HG02870 (cell line): ENCODE data around the gene ABHD18.
"Not testable (repeated sequence)": the region's sequence is repeated elsewhere in the genome, so short reads cannot be mapped to it uniquely, and the experiment has no call there.

ENCODE experiments used
- ATAC-seq: cut with Tn5 transposase; IDR thresholded peaks from one replicate; pipeline ENCODE4 v1.9.1; 2021; ENCODE audit warnings: mild to moderate bottlenecking, moderate library complexity; ENCODE audit not compliant: unreplicated experiment

ABHD18 gene

DNA sequence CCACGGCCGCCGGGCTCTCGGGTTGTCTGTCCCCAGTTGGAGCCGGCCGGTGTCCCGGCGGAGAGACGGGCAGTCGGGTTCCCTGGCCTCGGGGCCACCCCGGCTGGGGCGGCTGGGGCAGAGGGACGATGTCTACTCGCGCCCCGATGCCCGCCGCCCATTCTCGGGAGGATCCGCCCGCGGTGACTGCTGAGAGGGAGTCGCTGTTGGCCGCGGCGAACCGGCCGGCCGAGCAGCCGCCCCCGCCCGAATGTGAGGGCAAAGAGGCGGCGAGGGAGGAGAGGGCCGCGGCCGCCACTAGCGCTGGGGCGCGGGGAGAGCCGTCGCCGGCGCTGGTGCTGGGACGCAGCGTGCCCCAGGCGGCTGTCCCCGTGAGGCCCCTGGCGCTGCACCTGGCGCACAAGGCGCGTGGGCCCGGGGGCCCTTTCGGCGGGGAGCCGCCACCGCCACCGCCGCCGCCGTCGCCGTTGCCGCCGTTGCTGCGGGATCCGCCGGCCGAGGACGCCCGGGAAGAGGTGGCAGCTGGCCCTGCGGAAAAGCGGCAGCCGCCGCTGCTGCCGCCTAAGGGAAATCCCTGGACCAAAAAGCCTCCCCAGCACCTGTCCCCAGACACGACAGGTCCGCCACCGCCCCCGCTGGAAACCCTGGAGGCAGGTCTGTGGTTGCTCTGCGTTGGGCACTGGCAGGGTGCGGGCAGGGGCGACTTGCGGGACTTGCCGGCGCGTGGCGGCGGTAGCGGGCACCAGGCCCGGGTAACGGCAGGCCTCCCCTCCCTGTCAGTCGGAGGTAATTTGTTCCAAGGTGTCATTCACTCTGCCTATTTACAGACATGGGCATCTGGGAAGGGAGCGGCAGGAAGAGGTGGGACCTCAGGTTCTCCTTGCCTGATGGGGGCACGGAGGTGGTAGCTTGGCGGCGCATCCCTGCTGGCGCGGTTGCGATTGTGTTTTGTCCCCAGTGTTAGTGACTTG is 96.6 kb downstream of the ABHD18 start:
- ATAC-seq, result peak; percentile 30

DNA sequence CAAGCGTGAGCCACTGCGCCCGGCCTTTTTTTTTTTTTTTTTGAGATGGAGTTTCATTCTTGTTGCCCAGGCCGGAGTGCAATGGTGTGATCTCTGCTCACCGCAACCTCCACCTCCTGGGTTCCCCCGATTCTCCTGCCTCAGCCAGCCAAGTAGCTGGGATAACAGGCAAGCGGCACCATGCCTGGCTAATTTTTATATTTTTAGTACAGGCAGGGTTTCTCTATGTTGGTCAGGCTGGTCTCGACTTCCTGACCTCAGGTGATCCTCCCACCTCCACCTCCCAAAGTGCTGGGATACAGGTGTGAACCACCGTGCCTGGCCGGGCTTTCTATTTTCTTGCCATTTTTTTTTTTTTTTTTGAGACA is 101.2 kb downstream of the ABHD18 start:
- ATAC-seq, result not testable (repeated sequence)

- no peak for ATAC-seq
These were observed 103.7 kb downstream of the ABHD18 start for GRCh38 chr4:128068918-128069317.

- no peak for ATAC-seq
These were observed 111.3 kb downstream of the ABHD18 start for GRCh38 chr4:128076464-128076863.
